T-cell (primary cell): ENCODE data around the gene TBCEL. TPM values are rescaled to one million over a fixed set of nuclear protein-coding genes. Genes with fewer than 3 reads are reported as not detected.

ENCODE experiments used
- ATAC-seq, 4 experiments: fragments of 200-7000 bp in 3 of 4; fragments of 150-1000 bp in 1 of 4; cut with Tn5 transposase; replicated peaks in 1 of 4; 1 replicate in 3 of 4; 2 replicates in 1 of 4; pipeline ENCODE4 v1.10.0; 2021; ENCODE audit warnings: moderate library complexity in 3 of 4, mild to moderate bottlenecking in 2 of 4, moderate number of reproducible peaks in 1 of 4
- CTCF ChIA-PET, 2 donors: fragments of 300-600 bp; sonication (Branson Sonifier 250); formaldehyde crosslinking; loops; one replicate each; lab custom pipeline; 2022; ENCODE audit warnings: antibody characterized with exemption in 2 of 2; lab: Charles Lee
- POLR2A ChIA-PET, 2 donors: fragments of 300-600 bp; sonication (Branson Sonifier 250); formaldehyde crosslinking; loops; one replicate each; lab custom pipeline; 2022; ENCODE audit warnings: antibody characterized with exemption in 2 of 2; lab: Charles Lee
- DNase-seq, 35 experiments: peaks; one replicate each; pipeline versions ENCODE4 v3.0.0 to v3.0.0-alpha.2; 2013 to 2023
- H3K27ac ChIP-seq: one replicate; pipeline ENCODE4 v1.5.1; 2013; ENCODE audit warnings: low read length
- H3K27me3 ChIP-seq, 2 experiments: replicated peaks in 1 of 2; 1 replicate in 1 of 2; 2 replicates in 1 of 2; pipeline versions ENCODE4 v1.6.1 to v1.7.0; 2013; ENCODE audit warnings: low read length in 1 of 2, mixed read lengths in 1 of 2; ENCODE audit not compliant: control insufficient read depth in 2 of 2, insufficient read depth in 2 of 2; ENCODE audit errors: extremely low read depth in 1 of 2
- H3K36me3 ChIP-seq, 2 donors: 1 replicate in 1 of 2; 2 replicates in 1 of 2; pipeline versions ENCODE4 v1.6.1 to v1.7.0; 2013; ENCODE audit warnings: low read length in 1 of 2; ENCODE audit not compliant: control insufficient read depth in 2 of 2, insufficient read depth in 1 of 2; ENCODE audit errors: extremely low read depth in 1 of 2
- H3K4me1 ChIP-seq, 2 experiments: 1 replicate in 1 of 2; 2 replicates in 1 of 2; pipeline versions ENCODE4 v1.6.1 to v1.7.0; 2013; ENCODE audit warnings: low read length in 2 of 2, mixed read lengths in 1 of 2; ENCODE audit not compliant: insufficient read depth in 2 of 2, control insufficient read depth in 1 of 2; ENCODE audit errors: extremely low read depth in 1 of 2
- H3K4me3 ChIP-seq, 2 donors: 1 replicate in 1 of 2; 2 replicates in 1 of 2; pipeline versions ENCODE4 v1.5.1 to v1.7.0; 2013; ENCODE audit warnings: mild to moderate bottlenecking in 2 of 2, low read length in 1 of 2, moderate library complexity in 1 of 2; ENCODE audit not compliant: control insufficient read depth in 1 of 2; ENCODE audit errors: extremely low read depth in 1 of 2
- H3K9me3 ChIP-seq: 2 replicates; pipeline ENCODE4 v1.7.0; 2013
- H3K27ac Mint-ChIP-seq, 2 donors: one replicate each; pipeline ENCODE4 v1.8.0; 2020 to 2021; ENCODE audit warnings: mild to moderate bottlenecking in 2 of 2, mixed read lengths in 2 of 2
- H3K27me3 Mint-ChIP-seq, 2 donors: one replicate each; pipeline ENCODE4 v1.8.0; 2021 to 2022; ENCODE audit warnings: mixed read lengths in 2 of 2
- H3K36me3 Mint-ChIP-seq: one replicate; pipeline ENCODE4 v1.8.0; 2021; ENCODE audit warnings: mixed read lengths
- H3K4me1 Mint-ChIP-seq, 3 donors: one replicate each; pipeline ENCODE4 v1.8.0; 2020 to 2022; ENCODE audit warnings: mixed read lengths in 3 of 3, mild to moderate bottlenecking in 1 of 3
- H3K4me3 Mint-ChIP-seq, 3 donors: one replicate each; pipeline ENCODE4 v1.8.0; 2020 to 2022; ENCODE audit warnings: mild to moderate bottlenecking in 3 of 3, mixed read lengths in 3 of 3, moderate library complexity in 3 of 3
- H3K9me3 Mint-ChIP-seq, 3 donors: one replicate each; pipeline ENCODE4 v1.8.0; 2020 to 2022; ENCODE audit warnings: mixed read lengths in 3 of 3
- WGBS: methylation state at CpG from one replicate; pipeline ENCODE4 v1.1.5; 2013; ENCODE audit warnings: missing lambda C conversion rate; ENCODE audit not compliant: insufficient coverage; 5-methylcytosine and 5-hydroxymethylcytosine counted together
- total RNA-seq, 35 experiments: library from RNA in 6 of 35; stranded (reverse) in 6 of 35; fragments of 120-200 nt in 1 of 35; gene quantifications; one replicate each; pipeline versions ENCODE4 v1.2.1 to v1.2.4 and lab custom pipeline; 2013 to 2026

TBCEL gene
- total RNA-seq, 5 donors from 2014 or later (not counting 1 experiment from before 2014, with no cell fraction given): 16.0 to 26.4 (median 19.0) TPM

- Mint-ChIP-seq H3K27ac (no peak overlapping the region), H3K36me3 (no peaks in the 10 kb centered on the region), H3K27me3 (peaks cover 28 to 38% of the 10 kb centered on the region in 2 donors), H3K4me1 (peaks cover 12 to 17% (median 13%) of the 10 kb centered on the region in 3 donors), H3K9me3 (no peaks in the 10 kb centered on the region), H3K4me3 (peak overlapping the region; percentile 63 to 73 (median 68))
- H3K36me3 ChIP-seq: no peaks in the 10 kb centered on the region
- H3K4me3 ChIP-seq: peak overlapping the region; percentile 27 to 57
- peaks cover 0 to 7% of the 10 kb centered on the region in 2 experiments for H3K4me1 ChIP-seq
- H3K9me3 ChIP-seq: no peaks in the 10 kb centered on the region
- POLR2A ChIA-PET: no interaction called here
- DNase-seq (peak in 34 of 35 experiments; percentile 3 to 48 (median 24)), ATAC-seq (peak; percentile 84 to 94 (median 90))
- no peak overlapping the region for H3K27ac ChIP-seq
- CTCF ChIA-PET: no interaction called here
- 3% methylated on average over 46 of the region's 72 CpGs for WGBS
- peaks cover 2 to 19% of the 10 kb centered on the region in 2 experiments for H3K27me3 ChIP-seq
These were observed 38.0 kb upstream of the TBCEL start for GRCh38 chr11:120985718-120986569.

- H3K36me3 ChIP-seq: no peaks in the 10 kb centered on the region
- Mint-ChIP-seq H3K4me1 (peaks cover 12 to 17% (median 13%) of the 10 kb centered on the region in 3 donors), H3K4me3 (no peak overlapping the region), H3K27me3 (peaks cover 15 to 21% of the 10 kb centered on the region in 2 donors), H3K9me3 (no peaks in the 10 kb centered on the region), H3K27ac (no peak overlapping the region), H3K36me3 (no peaks in the 10 kb centered on the region)
- POLR2A ChIA-PET: no interaction called here
- H3K27ac ChIP-seq: no peak overlapping the region
- CTCF ChIA-PET: no interaction called here
- ATAC-seq: no peak
- no peak overlapping the region for H3K4me3 ChIP-seq
- H3K4me1 ChIP-seq: peaks cover 0 to 7% of the 10 kb centered on the region in 2 experiments
- WGBS: no CpG with 5 or more reads among the region's 1 CpG
- H3K9me3 ChIP-seq: no peaks in the 10 kb centered on the region
- no peak for DNase-seq
- peaks cover 2 to 15% of the 10 kb centered on the region in 2 experiments for H3K27me3 ChIP-seq
These were observed 35.3 kb upstream of the TBCEL start for GRCh38 chr11:120988603-120989002.

GRCh38 chr11:120991830-120992686, 31.8 kb upstream of the TBCEL start:
- Mint-ChIP-seq H3K27ac (no peak overlapping the region), H3K4me1 (peaks cover 0 to 2% (median under 1%) of the 10 kb centered on the region in 3 donors), H3K36me3 (no peaks in the 10 kb centered on the region), H3K27me3 (peaks cover 1 to 9% of the 10 kb centered on the region in 2 donors), H3K4me3 (no peak overlapping the region), H3K9me3 (no peaks in the 10 kb centered on the region)
- ChIA-PET POLR2A (no interaction called here), CTCF (no interaction called here)
- no peaks in the 10 kb centered on the region for H3K36me3 ChIP-seq
- no peaks in the 10 kb centered on the region for H3K9me3 ChIP-seq
- H3K27me3 ChIP-seq: peaks cover 4 to 7% of the 10 kb centered on the region in 2 experiments
- no peak for DNase-seq
- H3K4me3 ChIP-seq: no peak overlapping the region
- no peak for ATAC-seq
- 84% methylated on average over 5 of the region's 10 CpGs for WGBS
- no peaks in the 10 kb centered on the region for H3K4me1 ChIP-seq
- no peak overlapping the region for H3K27ac ChIP-seq

GRCh38 chr11:120994091-120994859, 29.6 kb upstream of the TBCEL start:
- Histone ChIP-seq H3K9me3 (no peaks in the 10 kb centered on the region), H3K27me3 (peaks cover 4 to 7% of the 10 kb centered on the region in 2 experiments), H3K4me1 (no peaks in the 10 kb centered on the region), H3K36me3 (no peaks in the 10 kb centered on the region), H3K27ac (no peak overlapping the region), H3K4me3 (no peak overlapping the region)
- Mint-ChIP-seq H3K4me3 (no peak overlapping the region), H3K4me1 (no peaks in the 10 kb centered on the region), H3K27ac (no peak overlapping the region), H3K36me3 (no peaks in the 10 kb centered on the region), H3K27me3 (peaks cover 7 to 17% of the 10 kb centered on the region in 2 donors), H3K9me3 (no peaks in the 10 kb centered on the region)
- DNase-seq: no peak
- WGBS: no CpG with 5 or more reads among the region's 1 CpG
- ATAC-seq: no peak
- ChIA-PET CTCF (interaction anchor here in 1 of 2 donors (0.7 kb wide), 1 partner anchor 43 kb away, joined by 4 read pairs; no protein-coding TSS in a partner anchor), POLR2A (no interaction called here)

GRCh38 chr11:120995184-120995583, 28.7 kb upstream of the TBCEL start:
- WGBS: 86% methylated on average over 1 of the region's 2 CpGs
- Histone ChIP-seq H3K36me3 (no peaks in the 10 kb centered on the region), H3K4me1 (no peaks in the 10 kb centered on the region), H3K9me3 (no peaks in the 10 kb centered on the region), H3K4me3 (no peak overlapping the region), H3K27me3 (peaks cover 4 to 8% of the 10 kb centered on the region in 2 experiments), H3K27ac (no peak overlapping the region)
- POLR2A ChIA-PET: no interaction called here
- Mint-ChIP-seq H3K4me1 (no peaks in the 10 kb centered on the region), H3K4me3 (no peak overlapping the region), H3K36me3 (no peaks in the 10 kb centered on the region), H3K9me3 (no peaks in the 10 kb centered on the region), H3K27me3 (peaks cover 7 to 17% of the 10 kb centered on the region in 2 donors), H3K27ac (no peak overlapping the region)
- ATAC-seq (no peak), DNase-seq (no peak)
- CTCF ChIA-PET: no interaction called here
